Superior temporal gyrus (tissue), 1 donor: ENCODE data around the gene GALNT10.
A peak's percentile ranks its signal among the peaks of the same experiment; 100 is the strongest.

Source experiments
- DNase-seq: peaks from one replicate; pipeline ENCODE4 v3.0.0-alpha.2; 2016; ENCODE audit errors: extremely low spot score

Gene GALNT10

GRCh38 chr5:154296525-154297159 lies 106.1 kb downstream of the GALNT10 start:
- no peak for DNase-seq

- no peak for DNase-seq
These were observed 107.5 kb downstream of the GALNT10 start for GRCh38 chr5:154298065-154298464.

DNA sequence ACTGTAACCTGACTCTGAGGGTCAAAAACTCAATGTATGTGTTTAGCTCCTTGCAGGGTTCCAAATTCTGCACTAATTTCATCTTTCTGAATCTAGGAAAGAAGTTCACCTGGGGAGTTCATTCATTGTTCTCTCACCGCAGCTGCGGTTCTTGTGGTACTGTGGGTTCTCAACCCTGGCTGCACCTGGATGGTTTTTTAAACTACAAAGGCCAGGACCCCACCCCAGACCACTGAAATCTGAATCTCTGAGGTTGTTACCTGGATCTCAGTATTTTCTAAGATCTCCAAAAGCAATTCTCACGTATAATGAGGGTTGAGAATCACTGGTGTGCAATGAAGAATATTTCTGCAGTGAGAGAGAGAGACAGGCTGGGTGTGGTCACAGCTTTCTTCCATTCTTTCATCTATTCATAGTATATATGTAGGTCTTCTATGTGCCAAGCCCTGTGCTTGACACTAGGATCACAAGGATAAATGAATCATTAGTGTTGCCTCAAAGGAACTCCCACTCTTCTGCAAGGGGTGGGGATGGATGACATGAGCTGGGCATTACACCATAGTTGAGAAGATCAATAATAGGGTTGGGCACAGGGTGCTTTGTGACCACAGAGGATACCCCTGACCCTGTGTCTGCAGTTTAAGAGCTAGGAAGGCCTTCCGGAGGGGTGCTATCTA lies 109.8 kb downstream of the GALNT10 start:
- no peak for DNase-seq

GRCh38 chr5:154301726-154302125 lies 111.2 kb downstream of the GALNT10 start:
- DNase-seq: no peak

GRCh38 chr5:154302161-154302560 lies 111.6 kb downstream of the GALNT10 start:
- peak; percentile 52 for DNase-seq

- no peak for DNase-seq
These were observed 112.6 kb downstream of the GALNT10 start for GRCh38 chr5:154303133-154303532.

DNA sequence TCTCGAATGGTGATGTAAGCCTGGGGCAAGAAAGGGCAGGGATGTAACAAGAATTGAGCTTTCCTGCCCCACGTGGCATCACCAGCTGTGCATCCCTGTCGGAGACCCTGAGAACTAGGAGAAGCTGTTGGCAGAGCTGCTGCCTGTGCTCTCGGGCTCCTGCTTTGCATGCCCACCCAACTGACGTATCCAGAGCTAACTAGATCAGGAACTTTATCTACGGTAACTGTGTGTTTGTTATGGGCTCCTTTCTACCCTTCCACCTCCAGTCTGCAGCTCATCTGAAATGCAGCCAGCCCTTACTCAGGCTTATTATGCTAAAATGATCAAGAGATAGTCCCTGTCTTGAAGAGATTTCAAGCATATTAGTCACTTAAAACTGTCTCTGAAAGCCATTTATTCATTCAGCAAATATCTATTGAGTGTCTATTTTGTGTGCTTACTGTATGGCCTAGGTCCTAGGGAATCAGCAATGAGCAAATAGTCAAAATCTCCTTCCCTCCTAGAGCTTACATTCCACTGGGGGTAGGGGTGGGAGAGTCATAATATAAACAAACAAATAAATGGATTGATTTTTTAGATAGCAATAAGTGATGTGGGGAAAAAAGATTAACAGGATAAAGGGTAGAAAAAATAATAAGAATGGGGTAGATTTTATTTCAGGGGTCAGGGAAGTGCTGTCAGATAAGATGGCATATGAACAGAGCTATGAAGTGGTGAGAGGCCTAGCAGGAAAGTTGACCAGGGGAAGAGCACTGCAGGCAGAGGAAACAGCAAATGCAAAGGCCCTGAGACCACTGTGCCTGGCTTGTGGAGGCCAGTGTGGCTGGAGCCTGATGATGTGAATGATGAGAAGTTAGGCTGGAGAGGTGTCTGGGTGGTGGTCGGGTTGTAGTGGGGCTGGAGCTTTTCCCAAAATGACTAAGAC lies 118.2 kb downstream of the GALNT10 start:
- no peak for DNase-seq

- no peak for DNase-seq
These were observed 118.8 kb downstream of the GALNT10 start for GRCh38 chr5:154309371-154309745.

- no peak for DNase-seq
These were observed 119.3 kb downstream of the GALNT10 start for GRCh38 chr5:154309805-154310204.

DNA sequence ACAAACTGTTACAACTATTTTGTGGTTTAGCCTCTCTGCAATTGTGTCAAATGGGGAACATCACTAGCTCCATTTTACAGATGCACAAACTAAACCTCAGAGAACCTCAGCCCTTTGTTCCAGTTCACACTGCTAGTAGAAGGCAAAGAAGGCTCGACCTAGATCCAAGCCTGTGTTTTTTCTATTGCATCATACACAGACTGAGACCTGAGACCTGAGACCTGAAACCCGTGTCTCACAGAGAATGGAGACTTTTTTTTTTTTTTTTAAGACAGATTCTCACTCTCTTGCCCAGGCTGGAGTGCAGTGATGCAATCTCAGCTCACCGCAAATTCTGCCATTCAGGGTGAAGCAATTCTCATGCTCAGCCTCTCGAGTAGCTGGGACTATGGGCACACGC lies 120.8 kb downstream of the GALNT10 start:
- DNase-seq: no peak

DNA sequence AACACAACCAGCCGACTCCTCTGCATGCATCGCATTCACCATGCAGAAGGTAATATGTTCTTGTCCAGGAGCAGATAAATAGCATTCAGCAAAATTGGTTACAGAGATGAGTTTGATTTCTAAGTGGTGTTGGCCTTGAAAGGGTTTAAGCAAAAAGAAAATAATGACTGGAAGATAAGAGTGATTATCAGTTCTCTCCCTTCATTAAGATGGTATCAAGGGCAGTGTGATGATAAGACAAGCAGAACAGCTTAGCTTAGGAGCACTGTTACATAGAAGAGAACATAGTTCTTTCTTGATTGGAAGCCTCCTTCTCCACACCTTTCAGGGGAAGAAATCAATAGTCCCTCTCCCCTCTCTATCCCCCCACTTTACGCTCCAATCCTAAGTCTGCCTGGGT lies 121.5 kb downstream of the GALNT10 start:
- DNase-seq: no peak

GRCh38 chr5:154312576-154312975 lies 122.0 kb downstream of the GALNT10 start:
- DNase-seq: no peak

GRCh38 chr5:154313360-154314017 lies 123.0 kb downstream of the GALNT10 start:
- DNase-seq: no peak

GRCh38 chr5:154315196-154315595 lies 124.7 kb downstream of the GALNT10 start:
- DNase-seq: no peak

GRCh38 chr5:154315756-154316155 lies 125.2 kb downstream of the GALNT10 start:
- no peak for DNase-seq

- no peak for DNase-seq
These were observed 125.8 kb downstream of the GALNT10 start for GRCh38 chr5:154316223-154316935.

DNA sequence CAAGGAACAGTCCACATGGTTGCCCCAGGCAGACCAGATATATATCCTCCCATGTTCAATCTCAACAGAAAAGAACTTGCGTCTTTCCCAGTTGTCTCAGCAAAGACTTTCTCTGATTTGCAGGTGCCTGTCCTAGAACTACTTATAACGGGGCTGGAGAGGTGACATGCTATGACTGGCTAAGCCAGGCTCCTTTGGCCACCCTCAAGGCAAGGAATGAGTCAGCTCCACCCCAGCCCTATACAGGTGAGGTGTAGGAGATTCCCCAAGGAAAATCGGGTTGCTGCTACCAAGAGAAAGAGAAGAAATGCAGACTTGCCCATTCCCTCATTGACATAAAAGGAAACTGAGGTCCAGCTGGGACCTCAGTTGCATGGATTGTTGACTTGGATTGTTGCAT lies 127.4 kb downstream of the GALNT10 start:
- DNase-seq: no peak

GRCh38 chr5:154318691-154319090 lies 128.2 kb downstream of the GALNT10 start:
- no peak for DNase-seq

DNA sequence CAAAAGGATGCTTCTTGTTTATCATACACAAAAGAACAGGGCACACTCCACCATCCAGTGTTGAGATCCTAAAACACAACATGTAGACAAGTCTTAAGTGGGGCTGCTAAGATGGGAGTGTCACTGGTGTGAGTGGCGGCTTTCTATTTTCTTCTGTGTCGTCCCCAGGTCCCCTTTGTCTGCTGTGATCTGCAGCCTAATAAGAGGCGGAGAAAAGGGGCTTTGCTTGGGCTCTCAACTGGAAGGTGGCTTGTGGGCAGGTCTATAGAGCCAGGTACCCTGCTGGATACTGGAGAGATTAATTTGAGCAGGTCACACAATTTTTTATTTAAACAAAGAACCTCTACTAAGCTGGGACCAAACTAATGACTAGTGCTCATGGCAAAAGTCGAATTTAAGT lies 129.2 kb downstream of the GALNT10 start:
- DNase-seq: no peak

DNA sequence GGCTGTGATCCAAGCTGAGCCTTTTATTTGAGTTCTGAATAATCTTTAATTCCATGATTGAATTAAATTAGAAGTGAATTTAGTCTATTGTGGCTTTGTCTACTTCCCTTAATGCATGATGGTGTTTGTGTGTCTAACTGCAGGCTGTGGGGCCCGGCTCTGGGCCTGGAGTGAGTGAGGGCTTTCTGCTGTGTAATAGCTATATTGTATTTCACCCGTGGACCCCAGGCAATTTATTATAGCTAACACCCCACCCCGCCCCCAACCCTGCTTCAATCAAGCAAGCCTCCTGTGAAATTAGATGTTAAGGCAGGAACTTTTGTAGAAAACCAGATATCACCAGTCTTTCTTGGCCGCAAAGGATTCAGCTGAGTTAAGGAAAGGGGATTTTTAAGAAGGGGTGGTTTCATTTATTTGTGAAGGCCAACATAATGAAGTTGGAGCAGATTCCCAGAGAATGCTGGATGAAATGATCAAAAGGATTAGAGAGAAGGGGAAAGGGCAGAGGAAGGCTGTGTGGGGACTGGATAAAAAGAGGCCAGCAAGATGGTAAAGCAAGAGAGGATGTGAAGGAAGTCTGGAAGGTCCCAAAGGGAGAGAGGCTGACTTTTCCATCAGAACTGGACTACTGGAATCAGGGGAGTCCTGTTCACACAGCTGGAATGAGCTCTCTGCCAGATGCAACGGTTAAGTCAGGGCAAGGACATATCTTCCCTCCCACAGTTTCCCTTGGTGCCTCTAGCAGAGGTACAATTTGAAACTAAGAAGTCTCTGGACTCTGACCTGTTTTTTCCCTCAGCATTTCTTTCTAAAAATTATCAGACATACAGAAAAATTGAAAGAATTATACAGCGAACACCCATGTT lies 129.9 kb downstream of the GALNT10 start:
- no peak for DNase-seq
